HG03575 (cell line): Measurements from ENCODE around the gene UBC.
"Not testable (repeated sequence)": the region's sequence is repeated elsewhere in the genome, so short reads cannot be mapped to it uniquely, and the experiment has no call there.

ENCODE experiments used
- ATAC-seq: cut with Tn5 transposase; IDR thresholded peaks from one replicate; pipeline ENCODE4 v1.9.1; 2021; ENCODE audit not compliant: unreplicated experiment, insufficient number of reproducible peaks, low FRiP score; ENCODE audit errors: extremely low read depth

Gene UBC

GRCh38 chr12:124938587-124938986 is 24.1 kb upstream of the UBC start:
- no peak for ATAC-seq

GRCh38 chr12:124938108-124938507 is 23.7 kb upstream of the UBC start:
- ATAC-seq: no peak

GRCh38 chr12:124931528-124931927 is 17.1 kb upstream of the UBC start:
- ATAC-seq: not testable (repeated sequence)

- ATAC-seq: no peak
Measured at GRCh38 chr12:124930586-124930985, 16.1 kb upstream of the UBC start.

GRCh38 chr12:124929649-124930419 is 15.4 kb upstream of the UBC start:
- no peak for ATAC-seq

GRCh38 chr12:124928912-124929530 is 14.6 kb upstream of the UBC start:
- ATAC-seq: no peak

- ATAC-seq: peak; percentile 27
Measured at GRCh38 chr12:124928095-124928911, 13.9 kb upstream of the UBC start.

GRCh38 chr12:124927201-124928094 is 13.0 kb upstream of the UBC start:
- ATAC-seq: peak; percentile 39

GRCh38 chr12:124925782-124926181 is 11.3 kb upstream of the UBC start:
- not testable (repeated sequence) for ATAC-seq

GRCh38 chr12:124925117-124925516 is 10.7 kb upstream of the UBC start:
- no peak for ATAC-seq

- no peak for ATAC-seq
Measured at GRCh38 chr12:124923905-124924734, 9.7 kb upstream of the UBC start.

GRCh38 chr12:124921200-124922031 is 7.0 kb upstream of the UBC start:
- peak; percentile 19 for ATAC-seq

GRCh38 chr12:124920353-124920935 is 6.0 kb upstream of the UBC start:
- ATAC-seq: no peak

GRCh38 chr12:124919521-124920352 is 5.3 kb upstream of the UBC start:
- no peak for ATAC-seq

- ATAC-seq: not testable (repeated sequence)
Measured at GRCh38 chr12:124918622-124918988, 4.2 kb upstream of the UBC start.
